Left renal cortex interstitium (tissue), 4 donors: ENCODE results near the gene CIRBP. TPM values are rescaled to one million over a fixed set of nuclear protein-coding genes. Genes with fewer than 3 reads are reported as not detected.
"Not testable (repeated sequence)": the region's sequence is repeated elsewhere in the genome, so short reads cannot be mapped to it uniquely, and the experiment has no call there.

Experiments
- DNase-seq, 4 donors: peaks; one replicate each; pipeline ENCODE4 v3.0.0-alpha.2; 2013; ENCODE audit warnings: low read depth in 4 of 4, low spot score in 2 of 4, missing footprints in 1 of 4
- polyA plus RNA-seq, 4 donors: library from polyadenylated mRNA; unstranded; fragments of 120-200 nt; gene quantifications; one replicate each; pipeline ENCODE4 v1.2.1, GENCODE V29; 2013; ENCODE audit not compliant: insufficient read length in 4 of 4

The CIRBP gene
- polyA plus RNA-seq, 4 donors, result 787 to 1,013 (median 826) TPM

DNA sequence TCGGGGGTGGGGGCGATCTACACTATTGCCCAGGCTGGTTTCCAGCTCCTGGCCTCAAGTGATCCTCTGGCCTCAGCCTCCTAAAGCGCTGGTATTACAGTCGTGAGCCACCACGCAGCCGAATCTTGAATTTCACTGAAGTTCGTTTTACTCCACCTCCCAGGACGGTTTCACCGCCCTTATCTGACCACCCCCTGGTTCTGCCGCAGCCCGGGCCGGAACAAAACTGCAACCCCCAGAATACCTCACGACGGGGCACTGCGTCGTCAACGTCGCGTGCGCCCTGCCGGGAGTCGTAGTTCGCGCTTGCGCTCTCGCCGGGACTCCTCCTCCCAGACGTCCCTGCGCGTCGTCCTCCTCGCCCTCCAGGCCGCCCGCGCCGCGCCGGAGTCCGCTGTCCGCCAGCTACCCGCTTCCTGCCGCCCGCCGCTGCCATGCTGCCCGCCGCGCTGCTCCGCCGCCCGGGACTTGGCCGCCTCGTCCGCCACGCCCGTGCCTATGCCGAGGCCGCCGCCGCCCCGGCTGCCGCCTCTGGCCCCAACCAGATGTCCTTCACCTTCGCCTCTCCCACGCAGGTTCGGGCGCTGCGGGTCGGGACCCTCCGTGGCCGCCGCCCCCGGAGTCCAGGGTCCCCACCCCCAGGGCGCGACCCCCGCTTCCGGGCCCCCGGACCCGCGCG, 27.6 kb upstream of the CIRBP start, which contains the start of gene ATP5F1D:
TSS of gene ATP5F1D (plus strand) at position 335 of the 679 bp plus-strand sequence. CDS start at position 435, 100 bp downstream.
- DNase-seq, result peak in 2 of 4 donors; percentile 82 to 89

- DNase-seq, result no peak
Measured at GRCh38 chr19:1243768-1244692, 25.1 kb upstream of the CIRBP start.

GRCh38 chr19:1244693-1245451, 24.3 kb upstream of the CIRBP start:
- no peak for DNase-seq

- DNase-seq, result no peak
Measured at GRCh38 chr19:1245494-1246264, 23.5 kb upstream of the CIRBP start.

- not testable (repeated sequence) for DNase-seq
Measured at GRCh38 chr19:1246265-1247087, 22.7 kb upstream of the CIRBP start.

GRCh38 chr19:1247748-1248138, 21.4 kb upstream of the CIRBP start:
- no peak for DNase-seq

DNA sequence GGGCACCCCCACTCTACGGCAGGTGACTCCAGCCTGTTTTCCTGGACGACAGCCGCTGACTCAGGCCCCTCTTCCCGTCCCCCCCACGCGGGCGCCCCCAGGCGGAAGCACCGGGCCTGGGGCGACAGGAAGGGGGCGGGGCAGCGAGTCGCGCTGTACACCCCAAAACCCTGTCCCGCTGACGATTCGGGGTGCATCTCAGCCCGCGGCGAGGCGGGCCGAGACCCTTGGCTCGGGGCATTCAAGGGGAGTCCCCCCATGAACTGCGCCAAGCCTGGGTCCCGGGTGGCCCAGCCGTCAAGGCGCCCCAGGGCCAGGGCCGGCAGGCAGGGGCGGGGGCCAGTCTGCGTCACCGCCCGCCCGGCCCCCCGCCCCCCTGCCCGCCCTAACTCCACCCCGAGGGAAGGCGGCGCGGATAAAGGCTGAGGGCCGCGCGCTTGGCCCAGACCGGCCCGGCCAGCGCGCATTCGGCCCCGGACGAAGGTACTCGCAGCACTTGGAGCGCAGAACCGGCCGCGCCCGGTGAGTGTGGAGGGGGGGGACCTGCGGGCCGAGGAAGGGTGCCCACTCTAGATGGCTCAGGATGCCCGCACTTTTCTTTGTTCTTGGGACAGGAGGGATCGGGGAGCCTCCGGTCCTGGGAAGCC, 20.9 kb upstream of the CIRBP start, which contains the start of gene MIDN:
TSS of gene MIDN (plus strand) at position 445 of the 647 bp plus-strand sequence. CDS start 1,714 bp downstream, outside the sequence.
- DNase-seq, result no peak

DNA sequence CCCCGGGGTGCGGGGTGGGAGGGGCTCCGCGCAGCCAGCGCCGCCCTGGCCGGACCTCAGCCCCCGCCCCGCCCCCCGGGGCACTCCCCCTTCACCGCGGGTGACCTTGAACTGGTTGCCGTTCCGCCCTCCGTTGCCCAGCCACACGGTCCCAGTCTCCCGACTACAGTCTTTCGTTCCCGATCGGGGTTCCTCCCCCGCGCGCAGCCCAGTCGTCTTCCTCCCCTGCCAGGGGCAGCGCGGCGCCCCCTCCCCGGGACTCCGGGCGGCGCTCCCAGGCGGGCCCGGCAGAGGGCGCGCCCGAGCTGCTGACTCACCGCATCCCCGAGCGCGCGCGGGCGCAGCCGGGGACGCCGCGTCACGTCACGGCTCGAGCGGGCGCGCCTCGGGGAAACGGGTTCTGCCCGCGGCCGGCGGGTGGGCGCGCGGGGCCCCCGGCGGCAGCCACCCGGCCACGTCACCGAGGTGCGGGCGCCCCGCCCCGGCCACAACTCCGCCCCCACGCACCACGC, 20.3 kb upstream of the CIRBP start:
- no peak for DNase-seq

DNA sequence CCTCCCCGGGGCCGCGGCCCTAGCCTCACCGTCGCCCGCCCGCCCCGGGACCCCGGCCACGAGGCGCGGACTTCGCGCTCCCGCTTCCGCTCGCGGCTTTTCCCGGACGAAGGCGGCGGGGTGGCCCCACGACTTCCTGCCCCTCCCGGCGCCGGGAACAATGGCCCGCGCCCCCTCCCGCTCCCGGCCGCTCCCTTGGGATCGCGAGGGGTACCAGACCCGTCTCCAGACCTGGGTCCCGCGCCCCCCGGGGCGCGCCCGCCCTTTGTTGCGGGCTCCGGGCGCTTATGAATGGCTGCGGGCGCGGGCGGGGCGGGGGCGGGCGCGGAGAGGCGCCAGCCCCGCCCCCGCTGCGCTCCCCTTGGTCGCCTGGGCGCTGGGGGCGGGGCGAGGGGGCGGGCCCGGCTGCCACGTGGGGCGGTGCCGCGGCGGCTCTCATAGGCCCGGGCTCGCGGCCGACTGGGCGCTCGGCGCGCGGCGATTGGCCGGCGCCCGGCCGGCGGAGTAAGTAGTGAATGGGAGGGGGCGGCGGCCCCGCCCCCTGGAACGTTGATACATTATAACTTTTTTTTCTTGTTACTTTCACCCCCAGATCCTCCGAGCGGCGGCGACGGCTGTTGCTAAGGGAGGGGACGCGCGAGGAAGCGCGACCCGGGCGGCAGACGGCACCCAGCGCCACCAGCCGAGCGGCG, 19.7 kb upstream of the CIRBP start:
- peak in 3 of 4 donors; percentile 91 to 94 (median 94) for DNase-seq

DNA sequence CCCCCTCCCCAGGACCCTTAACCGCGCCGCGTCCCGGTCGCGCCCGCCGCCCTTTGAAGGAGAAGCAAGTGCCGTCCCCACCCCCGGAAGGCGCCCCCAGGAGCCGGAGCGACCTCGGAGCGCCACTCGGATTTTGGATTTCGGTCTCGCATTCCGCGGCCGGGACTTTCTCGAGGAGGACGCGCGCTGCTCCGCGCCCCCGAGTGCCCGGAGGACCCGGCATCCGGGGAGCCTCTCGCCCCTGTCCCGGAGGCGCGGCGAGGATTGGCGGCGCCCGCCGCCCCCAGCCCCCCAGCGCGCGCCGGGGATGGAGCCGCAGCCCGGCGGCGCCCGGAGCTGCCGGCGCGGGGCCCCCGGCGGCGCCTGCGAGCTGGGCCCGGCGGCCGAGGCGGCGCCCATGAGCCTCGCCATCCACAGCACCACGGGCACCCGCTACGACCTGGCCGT, 19.1 kb upstream of the CIRBP start:
- DNase-seq, result no peak

DNA sequence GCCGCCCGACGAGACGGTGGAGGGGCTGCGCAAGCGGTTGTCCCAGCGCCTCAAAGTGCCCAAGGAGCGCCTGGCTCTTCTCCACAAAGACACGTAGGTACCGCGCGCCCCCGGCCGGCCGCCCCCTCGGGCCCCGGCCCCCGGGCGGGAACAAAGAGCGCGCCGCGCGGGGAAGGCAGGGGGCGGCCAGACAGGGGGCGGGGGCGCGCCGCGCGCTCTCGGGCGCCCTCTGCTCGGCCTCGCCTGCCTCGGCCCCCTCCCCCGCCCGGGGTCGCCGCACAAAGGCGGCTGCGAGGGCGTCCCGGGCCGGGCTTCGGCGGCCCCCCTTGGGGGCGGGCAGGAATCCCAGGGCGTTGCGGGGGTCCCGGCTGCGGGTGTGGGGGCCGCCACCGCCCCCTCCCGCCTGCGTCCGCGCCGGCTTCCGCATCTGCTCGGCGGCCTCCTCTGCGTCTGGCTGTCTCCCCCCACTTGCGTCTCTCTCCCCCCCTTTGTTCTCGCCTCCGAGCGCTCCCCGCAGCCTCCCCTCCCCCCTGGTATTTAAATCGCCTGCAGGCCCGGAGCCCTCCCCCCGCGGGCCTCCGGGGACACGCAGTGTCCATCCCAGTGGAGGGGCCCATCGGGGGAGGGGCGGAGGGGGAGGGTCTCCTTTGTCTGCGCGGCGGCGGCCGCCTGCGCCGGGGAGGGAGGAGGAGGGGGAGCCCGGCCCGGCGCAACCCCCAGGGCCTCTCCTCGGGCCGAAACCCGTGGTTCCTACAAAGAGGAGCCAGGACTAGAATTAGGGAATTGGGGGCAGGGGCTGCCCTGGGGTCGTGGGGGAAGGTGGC, 18.5 kb upstream of the CIRBP start:
- DNase-seq, result no peak

GRCh38 chr19:1251330-1252220, 17.6 kb upstream of the CIRBP start:
- no peak for DNase-seq

DNA sequence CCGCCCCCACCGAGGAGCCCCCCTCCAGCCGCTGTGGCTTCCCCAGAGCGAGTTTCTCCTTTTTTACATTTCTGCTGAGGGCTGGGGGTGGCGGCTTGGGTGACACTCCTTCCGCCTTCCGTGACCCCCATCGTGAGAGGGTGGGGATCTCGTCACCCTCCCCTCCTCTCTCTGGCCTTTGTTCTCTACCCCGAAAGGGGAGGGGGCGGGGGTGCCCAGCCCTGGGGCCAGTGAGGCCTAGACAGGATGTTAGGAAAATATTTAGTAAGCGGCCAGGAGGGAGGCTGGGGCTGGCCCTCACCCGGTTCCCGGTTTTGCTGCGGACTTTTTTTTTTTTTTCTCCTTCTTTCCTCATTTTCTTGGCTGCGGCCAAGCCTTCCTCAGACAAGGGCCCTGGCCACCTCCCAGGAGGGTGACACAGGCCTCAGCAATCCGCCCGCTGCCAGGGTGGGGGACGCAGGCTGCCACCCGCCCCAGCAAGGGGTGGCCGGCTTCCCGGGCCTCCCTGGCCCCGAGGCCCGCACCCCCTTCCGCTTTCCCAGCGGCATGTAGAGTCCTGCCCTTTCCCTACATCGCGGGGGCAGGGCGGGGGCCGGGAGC, 16.8 kb upstream of the CIRBP start:
- no peak for DNase-seq

DNA sequence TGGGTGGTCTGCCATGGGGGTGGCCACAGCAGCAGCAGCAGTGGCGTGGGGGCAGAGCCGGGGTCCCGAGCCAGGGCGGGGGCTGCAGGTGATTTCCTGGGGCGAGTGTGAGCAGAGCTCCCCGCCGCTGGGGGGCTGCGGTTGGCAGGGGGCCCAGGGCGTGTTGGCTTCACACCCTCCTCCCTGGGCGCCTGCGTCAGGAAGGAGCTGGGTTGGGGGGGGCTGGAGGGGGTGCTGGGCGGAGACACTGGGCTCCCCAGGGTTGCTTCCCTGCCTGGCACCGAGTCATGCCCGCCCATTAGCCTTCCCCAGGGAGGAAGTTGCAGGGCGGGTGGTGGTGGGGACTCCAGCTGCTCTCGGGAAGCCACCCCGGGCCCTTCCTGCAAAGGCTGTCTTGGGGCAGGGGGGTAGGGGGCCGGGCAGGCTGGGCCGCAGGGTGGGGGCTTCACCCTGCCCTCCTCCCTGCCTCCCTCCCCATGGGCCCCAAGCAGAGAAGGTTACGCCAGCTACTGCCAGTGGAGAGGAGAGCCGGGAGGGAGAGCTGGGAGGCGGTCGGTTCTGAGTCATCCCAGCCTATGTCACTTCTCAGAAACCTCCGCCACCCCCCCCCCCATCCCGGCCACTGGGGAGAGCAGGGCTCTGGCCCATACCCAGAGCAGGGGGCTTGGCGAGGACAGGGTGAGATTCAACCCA, 16.2 kb upstream of the CIRBP start:
- DNase-seq, result no peak

- no peak for DNase-seq
Measured at GRCh38 chr19:1253514-1254080, 15.5 kb upstream of the CIRBP start.
